Measurements from ENCODE around the gene MCF2L2. TPM values are rescaled to one million over a fixed set of nuclear protein-coding genes. Genes with fewer than 3 reads are reported as not detected.
A peak's percentile ranks its signal among the peaks of the same experiment; 100 is the strongest.

The MCF2L2 gene
- total RNA-seq, 1 donor from 2014 or later: 7.2 TPM

DNA sequence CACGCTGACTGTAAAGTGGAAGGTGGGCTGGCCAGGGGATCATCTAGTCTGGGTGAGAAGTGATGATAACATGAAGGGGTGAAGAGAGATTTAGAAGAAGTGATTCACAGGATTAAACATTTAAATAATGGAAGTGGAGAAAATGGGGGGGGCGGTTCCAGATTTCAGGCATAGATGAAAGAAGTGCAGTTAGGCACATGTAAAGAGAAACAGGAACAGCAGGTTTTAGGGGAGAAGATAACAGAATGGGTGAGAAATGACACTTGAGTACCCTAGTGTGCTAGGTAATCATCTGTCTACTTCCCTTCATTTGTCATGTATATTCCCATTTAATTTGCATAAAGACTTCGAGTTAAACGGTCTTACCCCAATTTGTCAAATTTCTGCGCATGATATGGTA lies 160.1 kb downstream of the MCF2L2 start:
- DNase-seq (ENCODE audit: low spot score): no peak

DNA sequence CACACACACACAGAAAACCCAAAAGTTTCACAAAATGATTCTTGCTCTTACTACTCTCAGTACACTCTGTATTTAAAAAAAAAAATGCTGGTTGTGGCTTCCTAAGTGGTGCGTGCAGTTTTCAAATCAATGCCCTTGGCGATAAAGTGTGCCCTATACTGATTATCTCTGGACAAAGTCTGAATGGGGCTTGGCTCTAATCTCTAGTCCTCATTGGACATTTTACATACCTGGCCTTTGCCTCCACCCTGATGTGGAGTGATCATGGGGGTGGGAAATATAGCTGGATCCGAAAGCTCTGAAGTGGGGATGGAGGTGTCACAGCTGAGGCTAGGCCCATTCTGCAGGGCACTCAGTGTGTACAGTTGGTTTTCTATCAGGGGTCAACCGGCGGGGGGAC lies 161.3 kb downstream of the MCF2L2 start:
- DNase-seq (ENCODE audit: low spot score): no peak

DNA sequence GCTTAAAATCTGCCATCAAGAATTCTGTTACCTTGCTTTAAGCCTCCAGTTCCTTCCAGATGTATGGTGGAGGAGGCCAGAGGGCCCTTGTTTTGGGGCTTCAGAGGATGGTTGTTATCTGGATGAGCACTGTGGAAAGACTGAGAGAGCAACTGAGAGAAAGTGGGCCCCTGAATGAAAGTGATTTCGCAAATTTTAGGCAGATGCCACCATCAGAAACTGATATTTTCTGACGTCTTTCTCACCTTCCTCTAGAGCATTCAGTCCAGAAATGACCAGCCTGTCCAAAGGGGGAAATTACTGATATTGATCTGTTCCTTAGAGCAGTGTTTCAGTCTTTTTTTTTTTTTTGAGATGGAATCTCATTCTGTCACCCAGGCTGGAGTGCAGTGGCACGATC lies 162.0 kb downstream of the MCF2L2 start:
- no peak for DNase-seq (ENCODE audit: low spot score)

DNA sequence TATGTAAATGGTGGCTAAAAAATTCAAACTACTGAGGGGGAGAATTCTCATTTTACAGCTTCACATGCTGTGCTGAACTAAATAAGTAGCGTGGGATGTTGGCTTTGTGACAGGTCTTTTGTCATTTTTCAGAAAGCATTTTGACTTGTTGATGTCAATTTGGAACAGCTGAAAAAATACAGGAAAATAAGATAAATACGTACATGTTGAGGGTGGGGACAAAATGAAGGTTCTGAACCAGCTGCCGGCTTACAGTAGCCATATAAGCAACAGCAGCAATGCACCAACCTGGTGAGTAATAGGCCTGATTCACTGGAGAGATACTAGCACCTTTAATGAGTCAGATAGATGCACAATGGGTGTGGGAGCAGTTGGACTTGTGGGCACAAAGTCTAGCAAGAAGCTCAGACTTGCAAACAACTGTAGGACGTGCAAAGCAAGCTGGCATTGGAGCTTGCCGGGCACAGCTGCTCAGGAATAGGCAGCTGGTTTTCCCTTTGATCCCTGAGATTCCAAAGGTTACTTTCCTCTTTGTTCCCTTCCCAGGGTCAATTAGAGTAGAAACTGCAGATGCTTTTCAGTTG lies 162.5 kb downstream of the MCF2L2 start:
- DNase-seq (ENCODE audit: low spot score): no peak

DNA sequence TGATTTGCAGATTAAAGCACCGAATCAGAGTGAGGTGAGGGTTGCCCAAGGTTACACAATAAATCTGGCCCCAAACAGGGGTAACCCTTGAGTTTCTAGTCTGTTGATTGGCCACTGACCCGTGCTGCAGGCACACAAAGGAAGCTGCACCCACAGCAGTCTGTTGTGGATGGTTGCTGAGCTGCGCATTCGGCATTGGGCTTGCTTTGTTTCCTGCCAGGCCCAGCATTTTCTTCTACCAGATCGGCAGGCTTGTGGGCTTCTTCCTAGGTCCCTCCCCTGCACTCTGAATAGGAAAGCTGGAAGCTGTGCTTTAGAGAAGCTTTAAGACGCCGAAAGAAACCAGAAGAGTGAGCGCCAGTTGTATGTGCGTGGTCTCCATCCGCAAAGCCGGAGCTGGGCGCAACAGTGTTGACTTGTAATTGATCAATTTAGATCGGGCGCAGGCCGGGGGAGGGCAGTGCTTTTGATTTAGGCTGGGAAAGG lies 163.2 kb downstream of the MCF2L2 start:
- peak; percentile 58 for DNase-seq (ENCODE audit: low spot score)

DNA sequence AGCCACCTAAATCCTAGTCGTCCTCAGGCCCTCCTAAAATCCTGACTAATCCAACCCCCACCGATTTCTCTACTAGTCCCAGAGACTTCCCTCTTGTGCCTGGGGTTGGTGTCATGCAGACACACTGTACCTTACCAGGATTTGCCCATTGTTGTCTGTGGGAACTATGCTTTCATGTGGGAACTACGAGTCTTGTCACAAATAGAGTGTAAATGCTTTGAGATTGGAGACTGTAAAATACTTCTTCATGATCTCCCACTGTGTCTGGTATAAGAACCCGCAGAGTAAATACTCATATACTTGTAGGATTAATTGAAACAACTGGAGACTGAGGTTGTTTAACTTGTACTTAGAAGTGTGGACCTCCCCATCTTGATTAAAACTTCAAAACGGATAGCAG lies 164.2 kb downstream of the MCF2L2 start:
- DNase-seq (ENCODE audit: low spot score): no peak

DNA sequence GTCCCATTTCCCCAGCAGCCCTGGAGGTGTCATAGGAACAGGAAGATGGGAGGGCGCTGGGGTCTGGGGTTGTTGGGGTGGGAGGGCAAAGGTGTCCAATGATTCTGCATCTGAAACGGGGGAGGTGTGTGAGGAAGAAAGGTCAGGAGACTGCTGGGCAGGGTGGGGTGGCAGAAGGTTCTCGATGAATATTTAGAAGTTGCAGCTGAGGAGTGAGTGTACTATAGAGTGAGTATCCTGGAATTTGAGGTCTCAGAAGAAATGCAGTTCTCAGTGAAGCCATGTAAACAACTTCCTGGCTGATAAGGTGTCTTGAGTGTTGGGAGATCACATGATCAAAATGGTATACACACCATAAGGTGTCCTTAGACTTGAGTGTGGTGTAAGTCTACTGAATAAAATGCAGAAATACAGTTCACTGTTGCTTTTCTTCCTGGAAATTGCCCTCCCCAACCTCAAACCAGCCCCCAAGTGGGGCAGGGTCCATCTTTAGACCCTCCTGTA lies 165.5 kb downstream of the MCF2L2 start:
- no peak for DNase-seq (ENCODE audit: low spot score)

DNA sequence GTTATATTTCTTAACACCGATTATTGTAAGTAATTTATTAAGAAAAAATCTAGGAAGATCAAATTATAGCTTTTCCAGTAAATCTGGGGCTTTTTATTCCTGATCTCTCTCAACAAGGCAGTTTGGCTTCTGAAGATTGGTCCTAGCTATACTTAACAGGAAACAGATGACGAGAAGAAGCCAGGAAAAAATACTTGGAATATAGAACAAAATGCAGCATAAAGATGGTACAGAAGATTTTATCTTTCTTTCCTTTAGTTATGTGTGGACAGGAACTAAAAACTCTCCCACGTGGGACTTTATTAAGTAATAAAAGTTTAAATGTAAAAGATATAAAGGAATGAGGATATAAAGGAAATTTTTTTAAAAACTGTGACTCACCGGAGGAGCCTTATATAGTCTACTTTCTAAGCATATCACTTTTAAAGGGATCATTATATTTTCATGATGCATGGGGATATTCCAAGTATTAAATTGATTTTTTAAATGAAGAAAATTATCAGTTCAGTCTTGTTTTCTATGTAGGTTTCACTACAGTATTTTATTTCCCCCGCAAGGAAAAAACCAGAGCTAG lies 167.2 kb downstream of the MCF2L2 start:
- DNase-seq (ENCODE audit: low spot score): peak; percentile 38

DNA sequence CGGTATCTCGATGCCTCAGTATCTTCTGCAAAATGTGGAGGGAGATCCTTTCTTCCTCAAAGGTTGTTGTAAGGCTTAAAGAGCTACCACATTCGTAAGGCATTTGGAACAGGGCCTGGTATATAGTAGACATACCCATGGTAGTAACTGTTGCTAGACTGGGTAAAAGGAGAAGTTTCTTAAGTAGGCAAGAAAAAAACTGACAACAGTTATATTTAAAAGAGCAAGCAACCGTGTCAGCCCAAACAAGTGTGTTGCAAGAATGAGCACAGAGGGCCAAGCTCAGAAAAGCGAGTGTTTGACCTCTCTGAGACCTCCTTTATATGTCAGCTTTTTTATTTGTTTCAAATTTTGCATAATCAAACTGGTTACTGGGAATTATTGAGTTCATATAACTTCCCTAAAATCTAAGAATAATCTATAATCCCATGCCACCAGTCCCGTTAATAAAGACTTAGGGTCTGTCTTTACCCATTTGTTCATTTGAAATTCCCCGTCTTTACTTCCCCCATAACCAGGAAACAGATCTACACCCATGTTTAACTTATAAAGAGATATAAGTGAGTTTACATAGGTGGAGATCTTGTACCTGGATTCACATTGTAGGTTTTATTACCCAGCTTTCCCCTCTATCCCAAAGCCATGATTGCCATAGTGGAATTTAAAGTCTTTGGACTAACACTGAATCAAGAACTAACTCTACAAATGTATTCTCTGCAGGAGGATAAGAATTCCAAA lies 168.1 kb downstream of the MCF2L2 start:
- DNase-seq (ENCODE audit: low spot score): peak; percentile 29

DNA sequence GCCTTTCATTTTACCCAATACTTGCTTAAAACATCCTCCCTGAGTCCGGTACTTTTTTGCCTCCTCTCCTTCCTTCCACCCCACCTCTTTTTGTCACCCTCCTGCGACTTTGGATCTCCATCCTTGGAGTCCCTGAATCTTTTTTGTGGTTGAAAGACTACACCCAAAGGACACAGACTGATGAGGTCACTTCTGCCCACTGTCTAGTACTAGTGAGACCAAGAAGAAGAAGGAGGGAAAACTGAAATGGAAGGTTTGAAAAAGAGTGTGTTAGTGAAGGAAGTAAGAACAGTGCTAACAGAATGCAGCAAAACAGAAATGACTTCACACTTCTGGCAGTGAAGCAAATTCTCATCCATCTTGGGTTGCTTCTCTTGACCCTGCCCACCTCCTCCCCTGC lies 168.8 kb downstream of the MCF2L2 start:
- DNase-seq (ENCODE audit: low spot score): no peak

DNA sequence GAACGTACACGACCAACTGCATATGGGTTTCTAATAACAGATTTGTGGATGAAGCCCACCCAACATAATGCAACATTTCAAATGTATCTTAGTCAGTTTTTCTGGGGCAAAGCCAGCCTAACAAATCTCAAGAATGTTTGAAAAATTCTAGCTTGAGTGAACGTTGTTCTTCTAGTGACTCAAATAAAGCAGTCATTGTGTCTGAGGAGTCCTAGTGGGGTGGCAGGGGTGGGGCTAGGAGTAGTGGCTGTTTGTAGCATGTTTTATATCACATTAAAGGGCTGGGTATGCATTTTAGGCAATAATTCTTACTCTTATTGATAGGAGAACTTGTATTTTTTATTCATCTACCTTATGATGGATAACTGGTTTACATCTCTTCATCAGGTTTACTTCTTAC lies 169.3 kb downstream of the MCF2L2 start:
- no peak for DNase-seq (ENCODE audit: low spot score)

DNA sequence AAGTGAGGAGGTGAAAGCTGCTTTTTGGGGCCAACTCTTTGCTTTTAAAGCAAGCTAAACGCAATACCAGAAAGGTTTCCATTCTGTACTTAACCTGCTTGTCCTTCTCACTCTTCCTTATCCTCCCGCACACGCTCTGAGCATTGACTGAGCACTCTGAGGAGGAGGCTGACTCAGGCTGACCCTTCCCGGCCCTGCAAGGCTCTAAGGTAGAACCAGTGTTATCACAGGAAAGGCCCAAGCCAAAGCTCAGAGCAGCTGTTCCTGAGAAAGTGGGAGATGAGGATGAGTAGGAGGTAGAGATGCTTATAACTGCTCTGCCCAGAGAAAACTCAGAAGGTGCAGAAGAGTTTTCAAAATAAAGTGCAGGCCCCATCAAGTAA lies 173.1 kb downstream of the MCF2L2 start:
- no peak for DNase-seq (ENCODE audit: low spot score)

DNA sequence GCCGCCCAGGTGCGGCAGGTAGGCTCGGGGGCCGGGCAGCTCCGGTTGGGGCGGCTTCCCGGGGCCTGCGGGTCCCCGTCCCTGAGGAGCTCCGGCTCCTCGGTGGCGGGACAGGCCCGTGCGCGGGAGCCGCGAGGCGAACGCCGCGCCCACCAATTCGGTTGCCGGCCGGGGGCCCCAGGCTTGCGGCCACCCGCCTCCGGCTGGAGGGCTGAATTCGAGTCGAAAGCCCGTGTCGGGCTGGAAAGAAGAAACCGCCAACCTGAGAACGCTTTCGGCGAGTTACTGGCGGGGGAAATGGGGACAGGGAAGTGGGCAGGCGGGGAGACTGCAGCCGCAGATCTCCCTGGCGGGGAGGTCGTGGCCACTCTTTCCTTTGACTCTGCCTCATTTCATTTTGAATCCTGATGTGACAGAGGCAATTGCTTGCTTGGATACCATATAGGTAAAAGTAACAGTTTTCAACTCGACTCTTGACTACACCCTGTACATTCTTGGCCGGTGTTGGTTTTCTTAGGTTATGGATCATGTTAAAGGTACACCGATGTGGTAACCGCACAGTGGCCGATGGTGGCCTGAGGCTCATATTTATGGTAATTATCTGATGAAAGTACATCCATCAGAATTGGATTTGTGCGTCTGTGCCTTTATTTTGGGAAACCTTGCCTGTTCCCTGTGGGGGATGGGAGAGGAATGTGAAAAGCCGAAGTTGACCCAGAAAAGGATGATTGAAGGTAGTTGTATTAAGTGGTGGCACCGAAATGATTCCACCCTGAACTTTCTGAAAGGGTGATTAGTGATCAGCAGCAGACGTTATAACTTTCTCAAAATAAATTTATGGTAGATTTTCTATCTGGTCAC lies 173.7 kb downstream of the MCF2L2 start:
- DNase-seq (ENCODE audit: low spot score): no peak

DNA sequence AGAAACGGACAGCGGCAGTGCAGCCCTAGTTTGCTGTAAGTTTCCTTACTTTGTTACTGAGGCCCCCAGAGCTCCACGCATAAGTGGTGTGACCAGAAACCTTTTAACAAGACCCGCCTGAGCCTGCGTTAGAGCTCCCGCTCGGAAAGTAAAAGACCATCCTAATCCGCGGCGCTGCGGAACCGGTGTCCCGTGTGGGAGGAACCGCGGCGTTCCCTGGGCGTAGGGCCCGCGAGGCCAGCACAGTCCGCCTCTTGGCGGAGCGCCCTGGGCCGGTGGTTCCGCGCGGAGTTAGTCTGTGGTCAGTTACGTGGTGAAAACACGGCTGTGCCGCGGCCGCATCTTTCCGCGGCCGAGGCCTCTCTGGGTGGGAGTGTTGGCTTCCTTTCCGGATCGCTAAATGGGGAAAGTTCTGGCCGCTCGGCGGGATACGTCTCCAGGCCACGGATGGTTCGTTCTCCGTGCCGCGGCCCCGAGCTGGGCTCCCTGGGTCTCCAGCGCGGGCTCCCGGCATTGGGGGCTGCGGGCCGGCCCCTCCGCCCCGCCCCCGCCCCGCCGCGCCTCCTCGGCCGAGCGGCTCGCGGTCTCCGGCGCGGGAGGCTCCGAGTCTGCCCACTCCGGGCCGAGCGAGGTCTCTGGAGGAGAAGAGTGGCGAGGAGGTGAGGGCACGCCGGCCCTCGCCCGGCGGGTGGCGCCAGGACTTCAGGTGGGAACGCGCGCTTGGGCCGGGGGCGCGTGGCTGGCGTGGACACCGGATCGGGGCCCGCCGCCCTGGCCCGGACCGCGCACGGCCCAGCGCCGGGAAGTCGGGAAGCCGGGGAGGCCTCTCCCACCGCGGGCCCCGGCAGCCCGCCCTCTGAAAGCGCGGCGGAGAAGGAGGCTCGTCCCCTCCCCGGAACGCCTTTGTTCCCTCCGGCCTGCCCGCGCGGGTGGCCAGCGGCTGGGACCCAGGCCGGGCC lies 174.6 kb downstream of the MCF2L2 start:
- DNase-seq (ENCODE audit: low spot score): peak; percentile 58

DNA sequence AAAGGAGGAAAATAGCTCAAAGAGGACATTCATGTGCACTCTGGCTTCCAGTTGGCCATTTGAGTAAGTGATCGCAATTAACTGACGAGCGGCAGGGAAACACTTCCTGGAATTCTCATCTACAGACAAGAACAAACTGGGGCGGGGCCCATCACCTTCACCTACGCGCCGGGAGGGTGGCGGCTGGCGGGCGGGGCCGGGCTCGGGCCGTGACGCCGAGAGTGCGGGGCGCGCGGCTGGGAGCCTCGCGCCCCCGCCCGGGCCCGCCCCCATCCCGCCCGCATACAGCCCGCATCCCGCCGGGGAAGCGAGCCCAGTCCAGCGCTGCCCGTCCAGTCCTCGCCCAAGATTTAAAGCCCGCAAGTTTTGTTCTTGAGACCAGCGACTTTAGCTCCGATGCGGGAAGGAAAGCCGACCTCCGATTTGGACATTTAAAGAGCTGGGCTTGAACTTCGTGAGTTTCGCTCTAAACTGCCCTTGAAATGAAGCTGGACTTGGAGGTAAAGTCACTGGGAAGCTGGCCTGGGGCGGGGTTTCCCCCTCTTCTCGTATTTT lies 175.4 kb downstream of the MCF2L2 start, which contains the start of gene B3GNT5:
Gene B3GNT5, plus strand, starts transcription at position 281 of the 555 bp plus-strand sequence. CDS start 16,546 bp downstream, outside the sequence.
- no peak for DNase-seq (ENCODE audit: low spot score)

DNA sequence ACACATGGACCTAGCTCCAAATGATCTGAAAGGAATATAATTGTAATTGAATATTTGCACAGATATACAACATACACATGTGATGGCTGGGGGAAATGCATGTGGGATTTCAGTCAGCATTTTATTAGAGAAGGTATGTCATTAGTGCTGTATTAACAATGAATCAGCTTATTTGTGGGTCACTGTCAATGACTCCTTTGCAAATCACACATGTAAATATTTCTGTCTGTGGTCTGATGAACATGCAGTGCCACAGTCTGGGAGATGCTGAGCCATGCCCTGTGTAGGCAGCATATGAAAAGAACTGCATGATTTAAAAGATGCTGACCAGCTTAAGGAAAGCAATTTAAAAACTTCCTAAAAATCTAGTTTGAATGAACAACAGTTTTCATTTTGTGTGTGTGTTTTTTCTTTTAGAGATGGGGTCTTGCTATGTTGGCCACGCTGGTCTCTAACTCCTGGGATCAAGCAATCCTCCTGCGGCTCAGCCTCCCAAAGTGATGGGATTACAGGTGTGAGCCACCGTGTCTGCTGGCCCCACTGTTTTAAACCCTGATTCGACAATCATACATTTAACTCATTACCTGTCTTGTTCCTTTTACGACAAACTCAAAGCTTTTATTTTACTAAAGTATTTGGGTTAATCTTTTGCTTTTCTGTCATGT lies 176.2 kb downstream of the MCF2L2 start:
- DNase-seq (ENCODE audit: low spot score): no peak

DNA sequence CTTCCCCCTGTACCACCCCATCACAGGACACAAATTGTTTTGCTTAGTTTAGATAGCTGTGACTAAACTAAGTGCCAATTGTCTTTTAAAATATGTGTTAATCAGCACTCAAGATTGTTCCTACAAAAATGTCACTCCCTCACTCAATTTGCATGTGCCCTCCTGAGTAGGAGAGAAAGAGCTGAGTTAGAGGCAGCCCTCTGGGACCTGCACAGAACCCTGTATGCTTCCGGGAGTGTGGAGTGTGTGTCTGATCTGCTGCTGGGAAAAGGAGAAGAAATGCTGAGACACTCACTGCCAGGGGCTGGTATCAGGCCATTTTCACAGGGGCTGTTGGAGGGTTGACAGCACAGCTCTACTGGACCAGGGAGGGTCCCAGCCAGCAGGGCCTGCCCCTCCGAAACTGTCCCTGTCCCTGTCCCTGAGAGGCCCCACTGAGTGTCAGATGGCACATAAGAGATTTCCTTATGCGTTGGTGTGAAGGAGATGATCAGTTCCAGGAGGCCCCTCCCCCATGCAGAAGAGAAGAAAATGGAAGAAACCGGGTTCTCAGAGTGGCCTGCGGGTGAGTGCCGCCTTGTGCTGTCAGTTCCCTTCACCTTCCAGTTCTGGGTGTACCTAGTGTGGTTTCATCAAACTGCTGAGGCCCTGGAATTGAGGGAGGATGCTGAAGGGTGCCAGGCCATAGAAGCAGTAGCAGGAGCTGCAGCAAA lies 179.3 kb downstream of the MCF2L2 start:
- no peak for DNase-seq (ENCODE audit: low spot score)

DNA sequence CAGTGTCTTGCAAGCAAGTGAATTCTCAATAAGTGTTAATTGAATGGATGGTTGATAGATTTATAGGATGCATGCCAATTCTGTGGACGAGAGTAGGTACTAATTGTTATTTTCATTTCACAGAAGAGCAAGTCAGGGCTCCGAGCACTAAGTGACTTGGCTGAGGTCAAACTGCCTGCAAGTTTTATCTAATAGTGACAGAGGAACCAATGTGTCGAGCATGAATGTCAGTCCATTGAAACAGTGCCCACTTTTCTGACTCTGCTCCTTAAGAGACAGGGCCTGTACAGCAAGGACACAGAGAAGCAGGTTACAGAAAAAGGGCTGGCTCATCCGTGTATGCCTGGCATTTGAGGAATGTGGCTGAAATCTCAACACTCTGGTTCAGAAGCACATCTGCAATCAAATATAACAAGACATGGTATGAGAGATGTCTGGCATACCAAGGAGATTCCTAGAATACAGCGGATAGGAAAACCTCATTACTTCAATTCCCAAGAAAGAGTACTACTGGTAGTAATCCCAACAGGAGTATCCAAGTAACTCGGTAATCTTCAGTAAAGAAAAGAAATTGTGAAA lies 181.3 kb downstream of the MCF2L2 start:
- DNase-seq (ENCODE audit: low spot score): no peak

Measured in umbilical cord (tissue), 2 donors.